Mesendoderm (in vitro differentiated cells): ENCODE results near the gene PHF14.
A peak's percentile ranks its signal among the peaks of the same experiment; 100 is the strongest.

ENCODE experiments used
- DNase-seq: peaks from one replicate; pipeline ENCODE4 v3.0.0; 2013
- H2AK5ac ChIP-seq: 2 replicates; pipeline ENCODE4 v1.6.1; 2013; ENCODE audit warnings: low read length, inconsistent platforms
- H2BK120ac ChIP-seq: 2 replicates; pipeline ENCODE4 v1.6.1; 2013; ENCODE audit warnings: low read depth, mild to moderate bottlenecking, low read length, moderate library complexity, mixed read lengths
- H2BK15ac ChIP-seq: replicated peaks from 2 replicates; pipeline ENCODE4 v1.6.1; 2013; ENCODE audit warnings: low read depth, mild to moderate bottlenecking, moderate library complexity
- H2BK5ac ChIP-seq: 2 replicates; pipeline ENCODE4 v1.6.1; 2013; ENCODE audit warnings: low read length, inconsistent platforms
- H3K18ac ChIP-seq: 2 replicates; pipeline ENCODE4 v1.6.1; 2013; ENCODE audit warnings: mild to moderate bottlenecking, low read length, mixed read lengths
- H3K23ac ChIP-seq: one replicate; pipeline ENCODE4 v1.6.1; 2013; ENCODE audit warnings: low read length
- H3K27ac ChIP-seq: 2 replicates; pipeline ENCODE4 v1.5.1; 2013; ENCODE audit warnings: low read depth, mild to moderate bottlenecking, inconsistent platforms, low read length, moderate library complexity
- H3K27me3 ChIP-seq: 2 replicates; pipeline ENCODE4 v1.6.1; 2013; ENCODE audit warnings: low read length, control low read depth, mild to moderate bottlenecking, inconsistent platforms; ENCODE audit not compliant: insufficient read depth, poor library complexity
- H3K36me3 ChIP-seq: 2 replicates; pipeline ENCODE4 v1.6.1; 2013; ENCODE audit warnings: low read length, inconsistent platforms; ENCODE audit not compliant: control insufficient read depth, insufficient read depth
- H3K4ac ChIP-seq: one replicate; pipeline ENCODE4 v1.6.1; 2013; ENCODE audit warnings: low read depth, mild to moderate bottlenecking, low read length, moderate library complexity
- H3K4me1 ChIP-seq: 2 replicates; pipeline ENCODE4 v1.6.1; 2013; ENCODE audit warnings: low read depth, low read length, inconsistent platforms; ENCODE audit not compliant: control insufficient read depth
- H3K4me2 ChIP-seq: 2 replicates; pipeline ENCODE4 v1.6.1; 2013; ENCODE audit warnings: low read length
- H3K4me3 ChIP-seq: 2 replicates; pipeline ENCODE4 v1.5.1; 2013; ENCODE audit warnings: mild to moderate bottlenecking, low read length
- H3K56ac ChIP-seq: one replicate; pipeline ENCODE4 v1.6.1; 2013; ENCODE audit warnings: low read length
- H3K79me1 ChIP-seq: 2 replicates; pipeline ENCODE4 v1.6.1; 2013; ENCODE audit warnings: low read length, inconsistent platforms
- H3K79me2 ChIP-seq: 2 replicates; pipeline ENCODE4 v1.6.1; 2013; ENCODE audit warnings: mild to moderate bottlenecking, low read length; ENCODE audit not compliant: control insufficient read depth, insufficient read depth
- H3K9ac ChIP-seq: 2 replicates; pipeline ENCODE4 v1.6.1; 2013; ENCODE audit warnings: low read length, inconsistent platforms
- H4K5ac ChIP-seq: one replicate; pipeline ENCODE4 v1.6.1; 2013; ENCODE audit warnings: low read length
- H4K8ac ChIP-seq: one replicate; pipeline ENCODE4 v1.6.1; 2013; ENCODE audit warnings: low read depth, mild to moderate bottlenecking, control low read depth, low read length, moderate library complexity
- WGBS: extraction: QIAGEN DNeasy Blood & Tissue Kit; methylation state at CpG from one replicate; pipeline ENCODE4 v1.1.7; 2013; ENCODE audit warnings: low lambda C conversion rate, missing lambda C conversion rate; ENCODE audit not compliant: insufficient coverage; ENCODE audit errors: extremely low coverage; 5-methylcytosine and 5-hydroxymethylcytosine counted together

PHF14 gene

GRCh38 chr7:10934292-10934691 lies 39.4 kb upstream of the PHF14 start:
- no peak overlapping the region for H4K8ac ChIP-seq
- H3K79me2 ChIP-seq = peaks cover 18% of the 10 kb centered on the region
- no peak overlapping the region for H2AK5ac ChIP-seq
- no peak overlapping the region for H3K4me3 ChIP-seq
- H2BK120ac ChIP-seq = no peak overlapping the region
- no peaks in the 10 kb centered on the region for H3K4me1 ChIP-seq
- no peak overlapping the region for H3K27ac ChIP-seq
- peaks cover 2% of the 10 kb centered on the region for H3K36me3 ChIP-seq
- H3K56ac ChIP-seq = no peak overlapping the region
- no peak overlapping the region for H3K4ac ChIP-seq
- no peak overlapping the region for H3K23ac ChIP-seq
- no peaks in the 10 kb centered on the region for H3K27me3 ChIP-seq
- no peak for DNase-seq
- H3K18ac ChIP-seq = no peak overlapping the region
- H4K5ac ChIP-seq = no peak overlapping the region
- no peak overlapping the region for H2BK5ac ChIP-seq
- H3K4me2 ChIP-seq = no peak overlapping the region
- H2BK15ac ChIP-seq = no peak overlapping the region
- peaks cover 3% of the 10 kb centered on the region for H3K79me1 ChIP-seq
- H3K9ac ChIP-seq = no peak overlapping the region

GRCh38 chr7:10939237-10939910 lies 34.3 kb upstream of the PHF14 start:
- no peak overlapping the region for H4K8ac ChIP-seq
- WGBS = no CpG with 5 or more reads among the region's 18 CpGs
- peak overlapping the region; percentile 100 for H3K4me3 ChIP-seq
- H3K79me1 ChIP-seq = peaks cover 3% of the 10 kb centered on the region
- H3K56ac ChIP-seq = peak overlapping the region; percentile 99
- H4K5ac ChIP-seq = no peak overlapping the region
- peak overlapping the region; percentile 67 for H3K4ac ChIP-seq
- H3K18ac ChIP-seq = peak overlapping the region; percentile 82
- no peak for DNase-seq
- no peaks in the 10 kb centered on the region for H3K27me3 ChIP-seq
- H2BK5ac ChIP-seq = peak overlapping the region; percentile 91
- H3K4me1 ChIP-seq = no peaks in the 10 kb centered on the region
- H3K27ac ChIP-seq = peak overlapping the region; percentile 94
- no peak overlapping the region for H3K23ac ChIP-seq
- peak overlapping the region; percentile 76 for H3K4me2 ChIP-seq
- H2AK5ac ChIP-seq = no peak overlapping the region
- H3K36me3 ChIP-seq = peaks cover 2% of the 10 kb centered on the region
- H2BK120ac ChIP-seq = no peak overlapping the region
- peak overlapping the region; percentile 100 for H3K9ac ChIP-seq
- peaks cover 25% of the 10 kb centered on the region for H3K79me2 ChIP-seq
- H2BK15ac ChIP-seq = no peak overlapping the region

GRCh38 chr7:10939911-10940703 lies 33.6 kb upstream of the PHF14 start:
- H3K27me3 ChIP-seq = no peaks in the 10 kb centered on the region
- peak; percentile 97 for DNase-seq
- peaks cover 2% of the 10 kb centered on the region for H3K36me3 ChIP-seq
- peak overlapping the region; percentile 99 for H3K56ac ChIP-seq
- H4K8ac ChIP-seq = no peak overlapping the region
- H3K9ac ChIP-seq = peak overlapping the region; percentile 100
- H2BK120ac ChIP-seq = no peak overlapping the region
- peaks cover 25% of the 10 kb centered on the region for H3K79me2 ChIP-seq
- no peak overlapping the region for H2AK5ac ChIP-seq
- peaks cover 3% of the 10 kb centered on the region for H3K79me1 ChIP-seq
- peak overlapping the region; percentile 100 for H3K4me3 ChIP-seq
- H2BK15ac ChIP-seq = no peak overlapping the region
- peak overlapping the region; percentile 94 for H3K27ac ChIP-seq
- peak overlapping the region; percentile 67 for H3K4ac ChIP-seq
- WGBS = no CpG with 5 or more reads among the region's 61 CpGs
- peak overlapping the region; percentile 62 for H4K5ac ChIP-seq
- H3K4me2 ChIP-seq = peak overlapping the region; percentile 76
- peak overlapping the region; percentile 82 for H3K18ac ChIP-seq
- no peaks in the 10 kb centered on the region for H3K4me1 ChIP-seq
- H2BK5ac ChIP-seq = peak overlapping the region; percentile 91
- H3K23ac ChIP-seq = no peak overlapping the region

- Histone ChIP-seq H2BK5ac (peak overlapping the region; percentile 14), H3K9ac (peak overlapping the region; percentile 85), H2AK5ac (no peak overlapping the region), H3K4ac (peak overlapping the region; percentile 39), H3K18ac (no peak overlapping the region), H3K79me2 (peaks cover 22% of the 10 kb centered on the region), H2BK120ac (no peak overlapping the region), H3K4me3 (peak overlapping the region; percentile 63), H3K4me2 (peak overlapping the region; percentile 65), H3K79me1 (no peaks in the 10 kb centered on the region), H3K56ac (peak overlapping the region; percentile 86), H3K4me1 (no peaks in the 10 kb centered on the region), H3K27ac (peak overlapping the region; percentile 49), H4K5ac (peak overlapping the region; percentile 62), H3K27me3 (no peaks in the 10 kb centered on the region), H3K36me3 (no peaks in the 10 kb centered on the region), H4K8ac (peak overlapping the region; percentile 87), H2BK15ac (no peak overlapping the region), H3K23ac (no peak overlapping the region)
- no peak for DNase-seq
- WGBS = no CpG with 5 or more reads among the region's 18 CpGs
Measured at GRCh38 chr7:10940704-10941355, 32.8 kb upstream of the PHF14 start.

- no CpG with 5 or more reads among the region's 2 CpGs for WGBS
- H4K5ac ChIP-seq = no peak overlapping the region
Measured at GRCh38 chr7:10950494-10950893, 23.2 kb upstream of the PHF14 start.

More at GRCh38 chr7:10950494-10950893, 23.2 kb upstream of the PHF14 start:
- no peak overlapping the region for H2BK5ac ChIP-seq
- H3K23ac ChIP-seq = no peak overlapping the region
- H3K27ac ChIP-seq = no peak overlapping the region
- H3K27me3 ChIP-seq = no peaks in the 10 kb centered on the region
- H3K79me1 ChIP-seq = no peaks in the 10 kb centered on the region
- no peak overlapping the region for H2BK120ac ChIP-seq
- H2AK5ac ChIP-seq = no peak overlapping the region
- no peaks in the 10 kb centered on the region for H3K36me3 ChIP-seq
- H3K4me2 ChIP-seq = no peak overlapping the region
- H3K79me2 ChIP-seq = no peaks in the 10 kb centered on the region
- no peak overlapping the region for H3K56ac ChIP-seq
- no peak overlapping the region for H4K8ac ChIP-seq
- no peak for DNase-seq
- no peak overlapping the region for H3K18ac ChIP-seq
- no peak overlapping the region for H3K4me3 ChIP-seq
- no peak overlapping the region for H2BK15ac ChIP-seq
- H3K9ac ChIP-seq = no peak overlapping the region
- no peaks in the 10 kb centered on the region for H3K4me1 ChIP-seq
- H3K4ac ChIP-seq = no peak overlapping the region
